ENCODE measurements around the gene CNGA4. TPM values are rescaled to one million over a fixed set of nuclear protein-coding genes. Genes with fewer than 3 reads are reported as not detected.

Gene CNGA4
- polyA plus RNA-seq, 1 experiment = 0.04 TPM

DNA sequence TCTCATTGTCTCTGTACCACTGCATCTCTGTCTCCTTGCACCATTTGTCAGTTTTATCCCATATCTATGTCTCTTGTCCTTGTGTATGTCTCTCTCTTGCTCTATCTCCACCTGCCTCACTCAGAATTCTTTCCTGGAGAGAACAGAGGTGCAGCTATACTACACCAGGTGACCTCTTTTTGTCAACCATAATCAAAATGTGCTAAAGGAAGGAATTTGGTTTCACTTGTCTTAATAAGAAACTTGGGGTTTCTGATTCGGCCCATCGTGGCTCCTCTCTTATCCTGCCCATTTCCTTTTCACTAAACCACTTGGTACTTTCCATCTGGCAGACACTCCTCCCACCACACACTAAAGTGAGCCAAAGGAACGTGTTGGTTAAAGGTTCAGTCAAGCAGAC lies 35.6 kb upstream of the CNGA4 start:
- CTCF ChIA-PET = interaction anchor here (0.7 to 1.4 kb wide), 2 partner anchors 150 to 536 kb away, joined by 3 to 6 read pairs; no protein-coding TSS in a partner anchor
- DNase-seq (ENCODE audit: low read depth, low spot score) = no peak
- H3K27ac ChIP-seq (ENCODE audit: low read depth, low read length) = no peak overlapping the region
- POLR2A ChIA-PET = no interaction called here
- H3K27me3 ChIP-seq (ENCODE audit: control insufficient read depth, insufficient read depth, low read length) = no peaks in the 10 kb centered on the region
- TF ChIP-seq, protein P1, sequence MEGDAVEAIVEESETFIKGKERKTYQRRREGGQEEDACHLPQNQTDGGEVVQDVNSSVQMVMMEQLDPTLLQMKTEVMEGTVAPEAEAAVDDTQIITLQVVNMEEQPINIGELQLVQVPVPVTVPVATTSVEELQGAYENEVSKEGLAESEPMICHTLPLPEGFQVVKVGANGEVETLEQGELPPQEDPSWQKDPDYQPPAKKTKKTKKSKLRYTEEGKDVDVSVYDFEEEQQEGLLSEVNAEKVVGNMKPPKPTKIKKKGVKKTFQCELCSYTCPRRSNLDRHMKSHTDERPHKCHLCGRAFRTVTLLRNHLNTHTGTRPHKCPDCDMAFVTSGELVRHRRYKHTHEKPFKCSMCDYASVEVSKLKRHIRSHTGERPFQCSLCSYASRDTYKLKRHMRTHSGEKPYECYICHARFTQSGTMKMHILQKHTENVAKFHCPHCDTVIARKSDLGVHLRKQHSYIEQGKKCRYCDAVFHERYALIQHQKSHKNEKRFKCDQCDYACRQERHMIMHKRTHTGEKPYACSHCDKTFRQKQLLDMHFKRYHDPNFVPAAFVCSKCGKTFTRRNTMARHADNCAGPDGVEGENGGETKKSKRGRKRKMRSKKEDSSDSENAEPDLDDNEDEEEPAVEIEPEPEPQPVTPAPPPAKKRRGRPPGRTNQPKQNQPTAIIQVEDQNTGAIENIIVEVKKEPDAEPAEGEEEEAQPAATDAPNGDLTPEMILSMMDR (IDR thresholded peaks at IDR 0.05; ENCODE audit: low read depth, low read length) = no peak
- no peak overlapping the region for H3K4me3 ChIP-seq (ENCODE audit: low read depth, low read length)
- H3K9me3 ChIP-seq (ENCODE audit: control insufficient read depth, insufficient read depth, low read length) = no peaks in the 10 kb centered on the region

DNA sequence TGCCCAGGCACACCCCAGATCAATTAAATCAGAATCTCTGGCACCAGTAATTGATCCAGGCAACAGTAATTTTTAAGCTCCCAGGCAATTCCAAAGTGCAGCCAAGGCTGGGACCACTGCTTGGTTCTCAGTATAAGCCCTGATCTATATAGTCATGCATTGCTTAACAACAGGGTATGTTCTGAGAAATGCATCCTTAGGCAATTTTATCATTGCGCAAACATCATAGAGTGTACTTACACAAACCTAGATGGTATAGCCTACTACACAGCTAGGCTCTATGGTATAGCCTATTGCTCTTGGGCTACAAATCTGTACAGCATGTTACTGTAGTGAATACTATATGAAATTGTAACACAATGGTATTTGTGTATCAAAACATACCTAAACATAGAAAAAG lies 34.2 kb upstream of the CNGA4 start:
- H3K27ac ChIP-seq (ENCODE audit: low read depth, low read length) = no peak overlapping the region
- TF ChIP-seq, protein P1 (IDR thresholded peaks at IDR 0.05; ENCODE audit: low read depth, low read length) = no peak
- ChIA-PET CTCF (interaction anchor here (1.4 kb wide), 1 partner anchor 149 kb away, joined by 6 read pairs; no protein-coding TSS in a partner anchor), POLR2A (no interaction called here)
- DNase-seq (ENCODE audit: low read depth, low spot score) = no peak
- no peaks in the 10 kb centered on the region for H3K9me3 ChIP-seq (ENCODE audit: control insufficient read depth, insufficient read depth, low read length)
- no peak overlapping the region for H3K4me3 ChIP-seq (ENCODE audit: low read depth, low read length)
- no peaks in the 10 kb centered on the region for H3K27me3 ChIP-seq (ENCODE audit: control insufficient read depth, insufficient read depth, low read length)

DNA sequence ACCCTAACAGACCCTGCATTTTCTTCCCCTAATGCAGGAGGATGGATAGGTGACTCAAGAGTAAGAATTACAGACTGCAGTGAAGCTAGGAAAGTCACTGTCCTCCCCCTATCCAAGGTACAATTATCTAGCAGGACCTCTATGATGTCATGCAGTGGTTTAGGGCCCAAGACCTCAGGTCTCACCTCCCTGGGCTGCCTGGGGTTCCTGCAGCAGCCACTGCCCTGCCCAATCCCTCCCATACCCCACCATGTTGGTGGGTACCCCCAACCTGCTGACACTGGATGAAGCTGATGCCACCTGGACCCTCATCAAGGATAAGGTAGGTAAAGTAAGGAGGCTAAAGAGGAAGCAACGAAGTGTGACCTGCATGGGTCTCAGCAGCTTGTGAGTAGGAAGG lies 33.5 kb upstream of the CNGA4 start, which contains the start of gene C11orf42:
Gene C11orf42 (plus strand): TSS at position 192 of the 400 bp plus-strand sequence. CDS start 59 bp downstream, at position 251.
- TF ChIP-seq, protein P1 (IDR thresholded peaks at IDR 0.05; ENCODE audit: low read depth, low read length) = no peak
- CTCF ChIA-PET = interaction anchor here (2.1 kb wide), 1 partner anchor 158 kb away, joined by 7 read pairs; no protein-coding TSS in a partner anchor
- no peak for DNase-seq (ENCODE audit: low read depth, low spot score)

DNA sequence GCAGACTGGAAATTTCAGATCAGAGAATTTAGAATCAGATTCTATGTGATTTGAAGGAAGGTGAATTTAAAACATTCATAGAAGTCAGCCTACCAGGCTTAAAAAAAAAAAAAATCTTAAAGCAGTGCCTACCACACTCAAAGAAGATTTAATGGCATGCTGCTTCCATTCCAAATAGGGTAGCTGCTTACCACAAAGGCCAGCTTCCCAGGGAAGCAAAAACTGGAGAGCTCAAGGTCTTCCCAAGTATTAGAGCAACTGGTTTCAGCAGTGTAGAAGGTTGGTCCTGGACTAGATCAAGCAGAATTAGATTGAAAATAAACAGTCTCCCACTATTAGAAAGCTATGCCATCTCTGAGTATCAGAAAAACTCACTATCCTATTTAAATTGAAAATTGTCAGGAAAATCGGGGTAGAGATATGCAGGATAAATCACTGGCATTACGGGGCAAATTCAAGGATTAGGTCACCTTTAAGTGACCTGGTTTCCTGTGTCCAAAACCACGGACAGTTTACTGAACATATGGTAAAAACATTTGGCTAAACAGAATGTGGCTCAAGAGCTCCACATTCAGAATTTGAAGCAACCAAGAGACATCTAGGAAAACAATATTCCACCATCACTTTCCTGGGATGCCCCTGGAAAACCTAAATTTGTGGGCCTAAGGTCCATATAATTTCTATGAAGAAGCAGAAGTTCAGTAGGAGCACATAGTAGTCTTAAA lies 32.3 kb upstream of the CNGA4 start:
- H3K9me3 ChIP-seq (ENCODE audit: control insufficient read depth, insufficient read depth, low read length) = no peaks in the 10 kb centered on the region
- TF ChIP-seq, protein P1 (IDR thresholded peaks at IDR 0.05; ENCODE audit: low read depth, low read length) = no peak
- DNase-seq (ENCODE audit: low read depth, low spot score) = no peak
- CTCF ChIA-PET = interaction anchor here (2.1 kb wide), 1 partner anchor 156 kb away, joined by 7 read pairs; no protein-coding TSS in a partner anchor
- POLR2A ChIA-PET = no interaction called here
- no peak overlapping the region for H3K27ac ChIP-seq (ENCODE audit: low read depth, low read length)
- H3K4me3 ChIP-seq (ENCODE audit: low read depth, low read length) = no peak overlapping the region
- no peaks in the 10 kb centered on the region for H3K27me3 ChIP-seq (ENCODE audit: control insufficient read depth, insufficient read depth, low read length)

More for the DNA sequence above, 33.5 kb upstream of the CNGA4 start, which contains the start of gene C11orf42:
- H3K27me3 ChIP-seq (ENCODE audit: control insufficient read depth, insufficient read depth, low read length) = no peaks in the 10 kb centered on the region
- POLR2A ChIA-PET = no interaction called here
- H3K4me3 ChIP-seq (ENCODE audit: low read depth, low read length) = no peak within 1 kb of the TSS
- H3K9me3 ChIP-seq (ENCODE audit: control insufficient read depth, insufficient read depth, low read length) = no peaks in the 10 kb centered on the region
- no peak within 1 kb of the TSS for H3K27ac ChIP-seq (ENCODE audit: low read depth, low read length)

DNA sequence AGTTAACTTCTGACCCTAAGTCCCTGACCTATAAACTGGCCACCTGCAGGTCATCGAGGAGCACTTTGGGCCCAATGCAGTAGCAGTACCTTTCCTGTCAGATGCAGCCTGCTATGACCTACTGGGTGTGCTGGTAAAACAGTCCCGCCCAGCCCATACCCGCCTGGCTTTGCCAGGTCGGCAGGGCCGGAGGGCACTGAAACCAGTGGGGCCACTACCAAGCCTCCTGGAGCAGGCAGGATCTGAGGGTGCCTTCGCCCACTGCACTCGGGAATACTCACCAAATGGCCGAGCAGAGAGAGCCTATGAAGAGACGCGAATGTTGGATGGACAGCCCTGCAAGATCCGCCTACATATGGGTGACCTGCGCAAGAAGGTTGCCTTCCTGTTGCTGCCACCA lies 29.1 kb upstream of the CNGA4 start:
- Histone ChIP-seq H3K27me3 (ENCODE audit: control insufficient read depth, insufficient read depth, low read length) (no peaks in the 10 kb centered on the region), H3K9me3 (ENCODE audit: control insufficient read depth, insufficient read depth, low read length) (no peaks in the 10 kb centered on the region), H3K4me3 (ENCODE audit: low read depth, low read length) (no peak overlapping the region), H3K27ac (ENCODE audit: low read depth, low read length) (no peak overlapping the region)
- TF ChIP-seq, protein P1 (IDR thresholded peaks at IDR 0.05; ENCODE audit: low read depth, low read length) = no peak
- ChIA-PET POLR2A (no interaction called here), CTCF (no interaction called here)
- no peak for DNase-seq (ENCODE audit: low read depth, low spot score)
